ENCODE results near the gene COX6B2. TPM values are rescaled to one million over a fixed set of nuclear protein-coding genes. Genes with fewer than 3 reads are reported as not detected.

The COX6B2 gene
- total and polyA plus RNA-seq, 2 donors (not counting 3 experiments of a cell fraction or from before 2014, with no cell fraction given): not detected

- no TSS peak for BruUV-seq (replicated peaks)
- intact Hi-C loops (cut with micrococcal nuclease): loop anchor here (2.0 to 10.0 kb wide), 3 partner anchors 77 to 239 kb away; partner anchors contain the start of genes ISOC2, TNNT1, ZNF524 and ZNF865
- no peaks in the 10 kb centered on the region for H3K27me3 ChIP-seq (ENCODE audit: control insufficient read depth in 2 of 2, insufficient read depth in 2 of 2, low read length in 2 of 2)
These were observed 29.0 kb upstream of the COX6B2 start for GRCh38 chr19:55383279-55384130.

More at GRCh38 chr19:55383279-55384130, 29.0 kb upstream of the COX6B2 start:
- Histone ChIP-seq H4K20me1 (replicated peaks; ENCODE audit: control insufficient read depth, extremely low read depth, insufficient read depth, low read length) (peaks cover 4% of the 10 kb centered on the region), H3K27ac (ENCODE audit: insufficient read depth, low read depth, low read length) (no peak overlapping the region), H3K9ac (replicated peaks; ENCODE audit: extremely low read depth, insufficient read depth, low read length) (no peak overlapping the region), H3K36me3 (ENCODE audit: control insufficient read depth in 2 of 2, extremely low read depth in 1 of 2, insufficient read depth in 2 of 2, low read length in 2 of 2) (peaks cover 8 to 11% of the 10 kb centered on the region in 2 experiments), H3K9me3 (replicated peaks; ENCODE audit: control insufficient read depth, insufficient read depth, low read length) (no peaks in the 10 kb centered on the region), H3K4me2 (ENCODE audit: insufficient read depth, low read length) (peak overlapping the region; percentile 86), H3K4me3 (replicated peaks in 1 of 3; ENCODE audit: insufficient read depth in 1 of 3, low read depth in 1 of 3, low read length in 3 of 3) (peak overlapping the region in 2 of 3 experiments; percentile 4 to 39), H3K9me1 (replicated peaks; ENCODE audit: control insufficient read depth, extremely low read depth, insufficient read depth, low read length) (no peaks in the 10 kb centered on the region), H3K79me2 (ENCODE audit: control insufficient read depth, insufficient read depth, low read length) (peaks cover 27% of the 10 kb centered on the region), H3K4me1 (ENCODE audit: control insufficient read depth, extremely low read depth, insufficient read depth, low read length) (peaks cover 30% of the 10 kb centered on the region), H2AFZ (ENCODE audit: low read depth, low read length) (peak overlapping the region; percentile 73)
- CTCF ChIA-PET: interaction anchor here (0.6 to 2.9 kb wide), 25 partner anchors 8 to 296 kb away, joined by 3 to 51 read pairs (median 5); partner anchors contain the start of genes HSPBP1, KMT5C and PPP6R1
- FAIRE-seq: peak; percentile 55
- TF ChIP-seq CTCF (IDR thresholded peaks at IDR 0.05; ENCODE audit: extremely low read depth in 1 of 2, insufficient read depth in 1 of 2, low read depth in 1 of 2, low read length in 2 of 2): peak; percentile 9 to 23
- TF ChIP-seq MYC (IDR thresholded peaks at IDR 0.05; ENCODE audit: low read depth, low read length): no peak
- dilution Hi-C loops (cut with MboI; ENCODE audit: extremely low pct_ligation_motif_present, low sequenced_read_pairs): no loop called here
- DNase-seq (ENCODE audit: low read depth, low spot score): peak; percentile 64
- POLR2A ChIA-PET: interaction anchor here (2.4 kb wide), 2 partner anchors 24 to 44 kb away, joined by 9 to 11 read pairs; partner anchors contain the start of genes KMT5C and UBE2S
